Fibroblast of mammary gland (primary cell): Measurements from ENCODE around the gene PPT1.
A peak's percentile ranks its signal among the peaks of the same experiment; 100 is the strongest.
"Not testable (repeated sequence)": the region's sequence is repeated elsewhere in the genome, so short reads cannot be mapped to it uniquely, and the experiment has no call there.

ENCODE experiments used
- DNase-seq: peaks from one replicate; pipeline ENCODE4 v3.0.0-alpha.2; 2010; ENCODE audit warnings: low read depth
- H3K4me3 ChIP-seq: 2 replicates; pipeline ENCODE4 v1.5.1; 2011; ENCODE audit warnings: low read depth, mild to moderate bottlenecking, low read length, moderate library complexity; ENCODE audit not compliant: control insufficient read depth
- TF ChIP-seq, protein P1 (sequence below): conservative IDR thresholded peaks from 2 replicates; pipeline ENCODE4 v1.5.1; 2011; ENCODE audit warnings: low read depth, low read length, inconsistent platforms; ENCODE audit not compliant: control insufficient read depth, insufficient read depth

The PPT1 gene

DNA sequence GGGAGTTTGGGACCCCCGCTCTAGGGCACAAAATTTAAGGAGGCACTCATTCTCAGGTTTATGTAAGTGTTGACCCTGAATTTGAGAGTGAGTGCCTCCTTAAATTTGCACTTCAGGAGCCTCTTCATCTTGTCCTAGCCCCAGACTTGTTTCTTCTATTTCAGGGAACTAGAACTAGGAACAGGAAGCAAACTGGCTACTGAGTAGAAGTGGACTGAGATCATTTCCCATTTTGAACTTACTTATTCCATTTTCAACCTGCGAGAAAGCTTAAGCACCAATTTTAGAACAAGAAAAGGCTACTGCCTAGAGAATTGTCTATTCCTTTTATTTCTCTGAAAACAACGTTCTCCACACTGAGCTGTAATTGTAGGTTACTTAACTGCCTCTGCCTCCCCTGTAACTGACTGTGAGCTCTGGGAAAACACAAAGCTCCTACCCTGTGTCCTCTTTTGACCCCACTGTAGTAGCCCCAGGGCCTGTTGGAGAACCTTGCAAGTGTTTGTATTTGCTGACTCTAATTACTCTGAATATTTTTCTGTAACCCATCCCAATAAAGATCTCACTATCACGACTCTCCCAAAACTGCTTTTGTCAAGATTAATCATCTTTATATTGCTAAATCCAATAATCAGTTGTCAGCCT lies 2.5 kb downstream of the PPT1 start:
- H3K4me3 ChIP-seq: no peak overlapping the region
- DNase-seq: no peak
- TF ChIP-seq, protein P1, sequence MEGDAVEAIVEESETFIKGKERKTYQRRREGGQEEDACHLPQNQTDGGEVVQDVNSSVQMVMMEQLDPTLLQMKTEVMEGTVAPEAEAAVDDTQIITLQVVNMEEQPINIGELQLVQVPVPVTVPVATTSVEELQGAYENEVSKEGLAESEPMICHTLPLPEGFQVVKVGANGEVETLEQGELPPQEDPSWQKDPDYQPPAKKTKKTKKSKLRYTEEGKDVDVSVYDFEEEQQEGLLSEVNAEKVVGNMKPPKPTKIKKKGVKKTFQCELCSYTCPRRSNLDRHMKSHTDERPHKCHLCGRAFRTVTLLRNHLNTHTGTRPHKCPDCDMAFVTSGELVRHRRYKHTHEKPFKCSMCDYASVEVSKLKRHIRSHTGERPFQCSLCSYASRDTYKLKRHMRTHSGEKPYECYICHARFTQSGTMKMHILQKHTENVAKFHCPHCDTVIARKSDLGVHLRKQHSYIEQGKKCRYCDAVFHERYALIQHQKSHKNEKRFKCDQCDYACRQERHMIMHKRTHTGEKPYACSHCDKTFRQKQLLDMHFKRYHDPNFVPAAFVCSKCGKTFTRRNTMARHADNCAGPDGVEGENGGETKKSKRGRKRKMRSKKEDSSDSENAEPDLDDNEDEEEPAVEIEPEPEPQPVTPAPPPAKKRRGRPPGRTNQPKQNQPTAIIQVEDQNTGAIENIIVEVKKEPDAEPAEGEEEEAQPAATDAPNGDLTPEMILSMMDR: no peak

DNA sequence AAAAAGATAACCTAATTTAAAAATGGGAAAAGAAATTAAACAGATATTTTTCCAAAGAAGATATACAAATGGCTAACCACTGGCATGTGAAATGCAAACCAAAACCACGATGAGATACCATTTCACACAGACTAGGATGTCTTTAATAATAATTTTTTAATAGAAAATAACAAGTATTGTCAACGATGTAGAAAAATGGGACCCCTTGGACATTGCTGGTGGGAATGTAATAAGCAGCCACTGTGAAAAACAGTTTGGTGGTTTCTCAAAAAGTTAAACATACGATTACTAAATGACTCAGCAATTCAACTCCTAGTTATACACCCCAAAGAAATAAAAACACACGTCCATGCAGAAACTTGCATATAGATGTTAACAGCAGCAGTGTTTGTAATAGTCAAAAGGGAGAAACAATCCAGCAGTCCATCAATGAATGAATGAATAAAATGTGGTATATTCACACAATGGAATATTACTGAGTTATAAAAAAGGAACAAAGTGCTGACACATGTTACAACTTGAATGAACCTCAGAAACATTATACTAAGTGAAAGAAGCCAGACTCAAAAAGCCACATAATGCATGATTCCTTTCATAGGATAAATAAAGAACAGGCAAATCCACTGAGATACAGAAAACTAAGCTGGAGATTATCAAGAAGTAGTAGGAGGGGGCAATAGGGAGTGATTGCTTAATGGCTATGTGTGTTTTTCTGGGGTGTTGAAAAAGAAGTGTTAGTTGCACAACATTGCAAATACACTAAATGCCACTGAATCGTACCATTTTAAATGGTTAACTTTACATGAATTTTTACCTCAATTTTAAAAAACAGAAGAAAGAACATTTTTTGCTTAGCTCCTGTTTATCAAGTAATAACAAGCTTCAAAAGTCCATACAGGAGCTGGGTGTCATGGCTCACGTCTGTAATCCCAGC lies 4.1 kb downstream of the PPT1 start:
- DNase-seq: no peak
- TF ChIP-seq, protein P1: no peak
- no peak overlapping the region for H3K4me3 ChIP-seq

GRCh38 chr1:40092241-40092640 lies 4.8 kb downstream of the PPT1 start:
- no peak overlapping the region for H3K4me3 ChIP-seq
- TF ChIP-seq, protein P1: no peak
- DNase-seq: no peak

DNA sequence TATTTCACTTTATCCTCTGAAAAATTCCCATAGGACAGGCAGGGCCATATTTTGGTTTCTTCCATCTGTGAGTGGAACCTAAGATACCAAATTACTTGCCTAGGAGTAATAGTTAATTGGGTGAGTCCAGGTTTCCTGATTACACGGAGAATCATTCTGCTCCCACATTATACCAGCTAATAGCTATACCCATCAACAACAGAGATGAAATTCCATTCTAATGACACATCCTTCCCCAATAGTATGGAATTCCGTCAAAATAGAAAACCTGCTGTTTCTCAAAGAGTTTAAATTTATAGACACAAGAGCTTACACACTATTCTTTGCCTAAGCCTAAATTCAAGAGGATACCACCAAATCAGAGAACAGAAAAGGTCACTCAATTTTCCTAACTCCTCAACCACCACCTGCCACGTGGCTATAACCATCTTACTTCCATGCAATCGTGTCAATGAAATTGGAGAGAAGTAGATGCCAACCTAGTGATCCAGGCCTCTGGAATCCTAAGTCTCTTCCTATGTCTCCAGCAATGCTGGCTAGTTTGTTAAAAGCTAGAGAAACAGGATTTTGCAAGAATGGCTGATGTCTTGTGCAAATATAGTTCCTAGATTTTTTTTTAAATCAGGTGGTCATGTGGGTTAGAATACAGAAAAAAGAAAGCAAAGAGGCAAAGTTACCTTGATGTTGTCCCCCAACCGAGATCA lies 6.2 kb downstream of the PPT1 start:
- TF ChIP-seq, protein P1: no peak
- DNase-seq: no peak
- no peak overlapping the region for H3K4me3 ChIP-seq

- not testable (repeated sequence) for H3K4me3 ChIP-seq
- DNase-seq: peak; percentile 67
- TF ChIP-seq, protein P1: peak; percentile 65
Measured at GRCh38 chr1:40084750-40085149, 12.3 kb downstream of the PPT1 start.

- TF ChIP-seq, protein P1: no peak
- H3K4me3 ChIP-seq: no peak overlapping the region
- DNase-seq: no peak
Measured at GRCh38 chr1:40081871-40082270, 15.2 kb downstream of the PPT1 start.
